ENCODE results near the gene OR2S2.
"Not testable (repeated sequence)": the region's sequence is repeated elsewhere in the genome, so short reads cannot be mapped to it uniquely, and the experiment has no call there.

The OR2S2 gene

DNA sequence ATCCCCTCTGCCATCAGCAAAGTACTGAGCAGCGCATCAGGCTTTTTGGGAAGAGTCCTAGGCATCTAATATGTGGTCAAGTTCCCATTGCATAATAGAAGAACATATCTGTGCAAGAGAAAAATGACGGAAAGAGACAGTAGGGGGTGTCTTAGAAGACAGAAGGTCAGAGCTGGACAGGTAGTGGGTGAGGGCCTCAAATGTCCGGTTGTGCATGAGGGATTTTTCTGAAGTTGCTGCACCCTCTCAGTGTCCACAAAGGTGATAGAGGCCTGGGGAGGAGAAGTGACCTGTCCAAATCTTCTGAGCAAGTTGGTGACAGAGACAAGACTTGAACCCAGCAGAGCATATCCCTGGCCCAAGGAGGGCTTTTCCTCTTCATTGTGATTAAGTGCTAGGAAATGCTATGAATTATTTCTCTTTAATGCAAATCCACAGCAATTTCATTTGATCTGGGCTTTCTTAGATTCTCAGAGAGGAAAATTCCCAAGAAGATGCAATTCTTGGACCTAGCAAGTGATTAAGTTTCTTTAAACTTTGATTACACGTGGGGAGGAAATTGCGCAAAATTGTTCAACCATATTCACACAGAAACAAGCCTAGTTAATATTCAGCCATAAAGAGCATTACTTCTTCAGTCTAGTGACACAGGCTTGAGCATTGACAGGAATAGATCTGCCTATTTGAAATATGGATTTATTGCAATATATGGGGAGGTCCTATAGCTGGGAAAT, at the start of gene OR2S2:
Gene OR2S2 (minus strand): TSS at position 51 of the 734 bp plus-strand sequence. CDS start 56 bp downstream, outside the sequence.
- DNase-seq (ENCODE audit: low read depth in 2 of 3, low spot score in 2 of 3), result no peak

DNA sequence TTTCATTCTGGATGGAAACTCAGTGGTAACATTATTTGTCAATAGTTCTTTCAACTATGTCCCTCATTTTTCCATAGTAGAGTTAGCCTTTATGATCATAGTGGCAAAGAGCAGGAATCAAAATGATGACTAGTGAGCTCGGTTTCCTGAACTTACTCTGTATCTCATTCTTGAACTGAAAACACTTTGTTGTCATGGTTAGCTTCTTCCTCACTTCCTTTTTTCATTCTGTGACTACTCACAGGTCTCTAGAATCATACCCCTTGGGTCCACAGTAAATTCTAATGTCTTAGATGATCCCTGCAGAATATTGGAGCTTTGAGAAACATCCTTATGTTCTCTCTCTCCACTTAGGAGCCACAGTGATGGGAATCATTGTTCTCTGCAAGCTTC, 49.4 kb upstream of the OR2S2 start:
- DNase-seq (ENCODE audit: low read depth in 2 of 3, low spot score in 2 of 3), result no peak

DNA sequence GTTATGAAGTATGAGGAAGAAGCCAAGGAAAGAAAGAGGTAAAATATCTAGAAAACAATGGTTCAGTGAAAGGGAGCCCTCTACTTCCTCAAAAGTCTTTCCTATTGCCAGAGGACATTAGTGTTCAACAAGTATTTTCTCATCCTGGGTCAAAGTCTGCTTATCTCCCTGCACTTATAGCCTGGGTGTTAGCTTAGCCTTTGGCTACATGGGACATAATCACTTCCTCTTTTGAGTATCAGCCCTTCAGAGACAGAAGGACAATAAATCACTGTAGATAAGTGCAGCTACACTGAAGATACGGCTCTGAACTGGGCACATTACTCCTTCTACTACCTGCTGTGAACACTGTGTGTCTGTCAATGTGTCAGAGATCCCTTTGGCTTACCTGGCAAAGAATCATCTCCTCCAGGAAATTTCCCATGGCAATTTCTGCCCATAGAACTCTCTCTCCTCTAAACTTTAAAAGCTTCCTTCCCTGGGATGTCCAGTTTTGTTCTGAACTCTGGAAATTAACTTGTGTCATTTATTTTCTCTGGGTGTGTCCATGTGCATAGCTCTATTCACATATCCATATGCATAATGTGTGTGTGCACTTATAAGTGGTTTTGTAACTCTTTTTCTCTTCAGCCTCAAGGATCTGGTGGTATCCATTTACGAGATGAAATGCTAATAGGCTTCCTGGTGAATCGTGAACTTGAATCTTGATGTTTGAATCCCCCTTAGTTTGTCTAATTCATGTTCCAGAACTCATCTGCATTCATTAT, 48.8 kb upstream of the OR2S2 start:
- no peak for DNase-seq (ENCODE audit: low read depth in 2 of 3, low spot score in 2 of 3)

GRCh38 chr9:36005891-36006290, 47.9 kb upstream of the OR2S2 start:
- no peak for DNase-seq (ENCODE audit: low read depth in 2 of 3, low spot score in 2 of 3)

DNA sequence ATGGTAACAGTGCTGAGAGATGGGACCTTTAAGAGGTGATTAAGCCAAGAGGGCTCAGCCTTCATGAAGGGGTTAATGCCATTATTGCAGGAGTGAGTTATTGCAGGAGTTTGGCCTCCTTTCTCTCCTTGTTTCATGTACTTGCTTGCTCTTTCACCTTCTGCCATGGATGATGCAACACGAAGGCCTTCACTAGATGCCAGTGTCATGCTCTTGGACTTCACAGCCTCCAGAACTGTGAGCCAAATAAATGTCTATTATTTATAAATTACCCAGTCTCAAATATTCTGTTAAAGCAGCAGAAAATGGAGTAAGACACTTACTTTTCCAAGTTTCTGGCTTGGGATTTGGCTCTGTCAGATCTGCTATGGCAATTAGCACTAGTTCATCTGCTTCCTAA, 40.4 kb upstream of the OR2S2 start:
- DNase-seq (ENCODE audit: low read depth in 2 of 3, low spot score in 2 of 3), result no peak

- DNase-seq (ENCODE audit: low read depth in 2 of 3, low spot score in 2 of 3), result not testable (repeated sequence)
Observed at GRCh38 chr9:35997016-35997415, 39.1 kb upstream of the OR2S2 start.

- no peak for DNase-seq (ENCODE audit: low read depth in 2 of 3, low spot score in 2 of 3)
Observed at GRCh38 chr9:35996358-35996970, 38.5 kb upstream of the OR2S2 start.

DNA sequence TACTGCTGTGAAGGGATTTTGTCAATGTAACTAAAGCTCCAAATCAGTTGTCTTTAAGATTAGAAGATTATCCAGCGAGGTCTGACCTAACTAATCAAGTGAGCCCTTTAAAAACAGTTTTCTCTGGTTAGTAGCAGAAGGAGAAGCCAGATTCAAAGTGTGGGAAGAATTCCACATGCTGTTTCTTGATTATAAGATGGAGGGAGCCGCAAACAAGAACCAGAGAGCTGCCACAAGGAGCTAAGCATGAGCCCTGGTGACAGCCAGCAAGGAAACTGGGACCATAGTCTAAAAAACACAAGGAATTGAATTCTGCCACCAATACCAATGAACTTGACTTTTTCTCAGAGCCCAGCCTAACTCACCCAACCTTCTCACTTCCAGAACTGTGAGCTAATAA, 37.0 kb upstream of the OR2S2 start:
- DNase-seq (ENCODE audit: low read depth in 2 of 3, low spot score in 2 of 3), result no peak

GRCh38 chr9:35993976-35994720, 36.2 kb upstream of the OR2S2 start:
- no peak for DNase-seq (ENCODE audit: low read depth in 2 of 3, low spot score in 2 of 3)

- DNase-seq (ENCODE audit: low read depth in 2 of 3, low spot score in 2 of 3), result not testable (repeated sequence)
Observed at GRCh38 chr9:35993136-35993535, 35.2 kb upstream of the OR2S2 start.

DNA sequence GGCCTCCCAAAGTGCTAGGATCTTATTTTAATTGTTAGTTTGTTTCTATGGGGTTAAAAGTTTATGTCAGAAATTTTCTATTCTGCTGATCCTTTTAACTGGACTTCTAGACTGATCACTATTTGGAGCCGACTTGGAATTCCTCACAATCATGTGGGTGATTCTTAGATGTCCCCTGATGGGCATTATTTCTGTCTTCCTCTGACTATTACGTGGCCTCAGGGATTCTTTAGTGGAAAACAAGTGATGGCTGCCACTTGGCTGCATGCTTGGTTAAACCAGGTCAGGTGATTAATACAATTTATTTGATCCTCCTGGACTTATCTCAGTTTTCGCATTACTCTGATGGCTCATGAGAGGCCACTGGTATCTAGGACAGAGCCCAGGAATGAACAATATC, 32.2 kb upstream of the OR2S2 start:
- DNase-seq (ENCODE audit: low read depth in 2 of 3, low spot score in 2 of 3), result no peak

DNA sequence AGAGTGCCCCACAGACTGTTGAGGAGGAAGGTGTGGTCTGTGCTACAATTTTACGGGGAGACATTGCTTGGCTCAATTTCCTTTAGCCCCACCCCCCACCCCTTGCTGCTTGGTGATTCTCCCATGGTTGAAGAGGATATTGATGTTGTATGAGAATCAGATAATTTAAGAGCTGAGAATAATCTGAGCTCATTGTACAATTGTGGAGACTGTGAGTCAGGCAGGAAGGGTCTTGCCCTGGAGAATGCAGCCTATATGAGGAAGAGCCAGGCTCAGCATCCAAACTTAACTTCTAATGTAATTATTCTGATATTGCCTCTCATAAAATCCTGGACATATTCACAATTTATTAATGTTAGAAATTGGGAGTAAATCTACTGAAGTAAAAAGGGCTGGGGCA, 26.1 kb upstream of the OR2S2 start:
- no peak for DNase-seq (ENCODE audit: low read depth in 2 of 3, low spot score in 2 of 3)

DNA sequence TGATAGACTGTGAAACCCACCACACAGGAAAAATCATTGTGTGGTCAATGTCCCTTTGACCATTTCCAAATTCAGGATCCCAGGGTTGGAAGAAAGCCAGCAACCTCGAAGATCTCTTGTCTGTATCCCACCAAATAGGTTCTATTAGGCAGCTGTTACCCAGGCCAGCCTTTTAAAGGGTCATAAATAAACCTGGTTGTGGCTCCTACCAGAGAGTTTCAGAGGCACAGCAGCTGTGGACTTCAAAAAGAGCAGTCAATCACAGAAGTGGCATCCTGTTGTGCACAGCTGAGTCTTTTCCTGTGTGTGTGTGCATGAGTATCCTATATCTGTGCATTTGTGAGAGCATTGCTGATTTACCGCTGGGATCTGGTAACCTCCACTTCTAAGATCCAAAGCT, 23.7 kb upstream of the OR2S2 start:
- no peak for DNase-seq (ENCODE audit: low read depth in 2 of 3, low spot score in 2 of 3)

- no peak for DNase-seq (ENCODE audit: low read depth in 2 of 3, low spot score in 2 of 3)
Observed at GRCh38 chr9:35980289-35981011, 22.5 kb upstream of the OR2S2 start.

DNA sequence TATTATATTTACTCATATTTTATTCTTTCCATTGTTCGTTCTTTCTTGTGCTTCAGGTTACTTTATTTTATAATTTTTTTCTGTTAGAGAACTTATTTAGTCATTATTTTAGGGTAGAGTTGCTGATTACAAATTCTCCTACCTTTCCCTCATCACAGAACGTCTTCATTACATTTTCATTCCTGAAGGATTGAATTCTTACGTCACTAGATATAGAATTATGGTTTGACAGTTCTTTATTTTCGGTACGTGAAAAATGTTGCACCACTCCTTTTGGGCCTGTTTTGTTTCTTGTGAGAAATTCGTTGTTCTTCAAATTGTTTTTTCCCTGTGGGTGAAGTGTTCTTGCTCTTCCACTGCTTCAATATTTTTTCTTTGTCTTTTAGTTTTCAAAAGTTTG, 20.8 kb upstream of the OR2S2 start:
- DNase-seq (ENCODE audit: low read depth in 2 of 3, low spot score in 2 of 3), result no peak

DNA sequence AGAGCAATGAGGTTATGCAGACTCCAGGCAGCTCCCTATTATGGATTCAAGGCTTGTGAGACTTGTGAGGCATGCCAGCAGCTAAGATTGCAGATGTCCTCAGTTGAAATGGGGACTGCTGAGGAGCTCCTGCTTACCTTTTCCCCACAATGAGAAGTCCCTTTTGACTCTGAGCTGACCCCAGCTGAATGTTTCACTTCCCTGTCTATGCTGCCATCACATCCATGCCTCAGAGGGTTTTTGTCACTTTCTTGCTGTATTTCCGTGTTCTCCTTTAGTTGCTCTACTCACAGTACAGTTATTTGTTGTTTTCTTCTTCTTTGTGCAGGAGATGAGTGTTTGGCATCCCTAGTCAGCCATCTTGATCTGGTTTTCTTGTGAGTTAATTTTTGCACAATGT, 18.8 kb upstream of the OR2S2 start:
- DNase-seq (ENCODE audit: low read depth in 2 of 3, low spot score in 2 of 3), result no peak

DNA sequence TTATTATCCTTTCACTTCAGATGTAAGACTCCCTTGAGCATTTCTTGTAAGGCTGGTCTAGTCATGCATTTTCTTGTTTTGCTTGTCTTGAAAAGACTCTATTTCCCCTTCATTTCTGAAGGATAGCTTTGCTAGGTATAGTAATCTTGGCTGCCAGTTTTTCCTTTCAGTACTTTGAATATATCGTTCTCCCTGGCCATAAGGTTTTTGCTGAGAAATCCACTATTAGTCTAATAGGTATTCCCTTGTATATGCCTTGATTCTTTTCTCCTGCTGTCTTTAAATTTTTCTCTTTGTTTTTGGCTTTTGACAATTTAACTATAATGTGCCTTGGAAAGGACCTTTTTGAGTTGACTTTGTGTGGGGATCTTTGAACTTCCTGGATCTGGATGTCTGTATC, 16.8 kb upstream of the OR2S2 start:
- DNase-seq (ENCODE audit: low read depth in 2 of 3, low spot score in 2 of 3), result no peak

GRCh38 chr9:35972093-35972492, 14.1 kb upstream of the OR2S2 start:
- peak in 1 of 3 experiments; percentile 5 for DNase-seq (ENCODE audit: low read depth in 2 of 3, low spot score in 2 of 3)

DNA sequence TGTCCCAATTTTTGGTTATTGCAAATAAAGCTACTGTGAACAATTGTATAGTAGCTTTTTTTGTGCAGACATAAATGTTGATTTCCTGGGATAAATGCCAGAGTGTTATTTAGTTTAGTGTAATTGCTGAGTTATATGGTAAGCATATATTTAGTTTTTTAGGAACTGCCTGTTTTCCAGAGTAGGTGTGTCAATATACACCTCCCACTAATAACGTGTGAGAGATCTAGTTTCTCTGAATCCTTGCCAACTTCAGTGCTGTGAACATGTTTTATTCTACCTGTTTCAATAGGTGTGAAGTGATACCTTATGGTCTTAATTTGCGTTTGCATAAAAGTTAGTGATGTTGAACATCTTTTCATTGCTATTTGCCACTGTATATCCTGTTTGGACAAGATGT, 9.1 kb upstream of the OR2S2 start:
- DNase-seq (ENCODE audit: low read depth in 2 of 3, low spot score in 2 of 3), result no peak

DNA sequence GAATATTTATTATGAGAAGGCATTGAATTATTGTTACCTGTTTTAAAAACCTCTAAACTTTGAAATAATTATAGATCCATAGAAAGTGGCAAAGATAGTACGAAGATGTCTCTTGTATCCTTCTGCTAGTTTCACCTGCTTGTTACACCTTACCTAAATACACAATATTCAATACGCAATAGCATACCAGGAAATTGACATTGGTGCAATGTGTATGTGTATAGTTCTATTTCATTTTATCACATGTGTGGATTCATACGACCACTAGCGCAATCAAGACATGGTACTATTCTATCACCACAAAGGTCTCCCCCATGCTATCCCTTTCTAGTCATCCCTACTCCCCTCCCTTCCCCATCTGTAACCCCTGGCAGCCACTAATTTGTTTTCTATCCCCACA, 8.5 kb upstream of the OR2S2 start:
- DNase-seq (ENCODE audit: low read depth in 2 of 3, low spot score in 2 of 3), result no peak

- DNase-seq (ENCODE audit: low read depth in 2 of 3, low spot score in 2 of 3), result no peak
Observed at GRCh38 chr9:35965011-35965410, 7.1 kb upstream of the OR2S2 start.

Measured in activated CD8-positive, alpha-beta memory T cell treated with anti-CD3 and anti-CD28 coated beads for 48 hours (primary cell).